HG02970 (cell line): ENCODE results near the gene CHKA.

ENCODE experiments used
- ATAC-seq: cut with Tn5 transposase; IDR thresholded peaks from one replicate; pipeline ENCODE4 v1.9.1; 2021; ENCODE audit warnings: mild to moderate bottlenecking, moderate library complexity, moderate number of reproducible peaks; ENCODE audit not compliant: unreplicated experiment, low FRiP score

The CHKA gene

DNA sequence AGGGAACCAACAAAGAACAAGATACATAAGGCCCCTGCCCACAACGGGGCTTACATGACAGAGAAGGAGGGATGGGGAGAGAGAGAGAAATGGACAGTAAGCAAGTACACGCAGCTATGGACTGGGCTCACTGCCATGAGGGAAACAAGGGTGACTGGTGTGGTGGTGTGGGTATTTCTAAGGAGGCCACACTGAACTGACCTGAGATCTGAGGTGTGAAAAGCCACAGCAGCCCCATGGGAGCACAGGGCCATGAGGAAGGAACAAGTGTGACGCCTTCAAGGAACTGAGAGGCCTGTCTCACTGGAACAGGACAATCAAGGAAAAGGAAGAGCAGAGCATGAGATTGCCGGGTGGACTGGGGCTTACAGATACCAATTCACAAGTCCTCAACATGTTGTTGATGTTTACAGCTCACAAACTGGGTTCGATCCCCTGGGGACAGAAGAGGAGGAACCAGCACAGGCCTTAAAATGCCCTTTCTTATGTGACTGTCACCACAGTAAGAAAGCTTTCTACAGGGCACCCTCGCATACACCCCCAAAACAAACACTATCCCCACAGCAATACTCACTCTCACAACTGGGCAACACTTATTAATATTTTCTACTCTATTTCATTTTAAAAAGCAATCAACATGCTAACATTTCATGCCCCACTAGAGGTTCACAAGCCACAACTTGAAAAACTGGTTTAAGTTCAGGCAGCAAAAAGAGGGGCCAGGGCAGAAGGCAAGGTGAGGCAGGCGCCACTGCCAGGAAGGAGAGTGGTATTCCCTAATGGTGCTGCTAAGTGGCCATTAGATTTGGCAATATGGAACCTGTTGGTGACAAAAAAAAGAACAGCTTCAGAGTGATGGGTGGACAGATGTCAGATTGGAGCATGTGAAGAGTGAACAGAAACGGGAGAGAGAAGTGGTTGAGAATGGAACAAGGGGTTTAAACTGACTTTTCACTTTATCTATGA, 43.3 kb downstream of the CHKA start:
- no peak for ATAC-seq

DNA sequence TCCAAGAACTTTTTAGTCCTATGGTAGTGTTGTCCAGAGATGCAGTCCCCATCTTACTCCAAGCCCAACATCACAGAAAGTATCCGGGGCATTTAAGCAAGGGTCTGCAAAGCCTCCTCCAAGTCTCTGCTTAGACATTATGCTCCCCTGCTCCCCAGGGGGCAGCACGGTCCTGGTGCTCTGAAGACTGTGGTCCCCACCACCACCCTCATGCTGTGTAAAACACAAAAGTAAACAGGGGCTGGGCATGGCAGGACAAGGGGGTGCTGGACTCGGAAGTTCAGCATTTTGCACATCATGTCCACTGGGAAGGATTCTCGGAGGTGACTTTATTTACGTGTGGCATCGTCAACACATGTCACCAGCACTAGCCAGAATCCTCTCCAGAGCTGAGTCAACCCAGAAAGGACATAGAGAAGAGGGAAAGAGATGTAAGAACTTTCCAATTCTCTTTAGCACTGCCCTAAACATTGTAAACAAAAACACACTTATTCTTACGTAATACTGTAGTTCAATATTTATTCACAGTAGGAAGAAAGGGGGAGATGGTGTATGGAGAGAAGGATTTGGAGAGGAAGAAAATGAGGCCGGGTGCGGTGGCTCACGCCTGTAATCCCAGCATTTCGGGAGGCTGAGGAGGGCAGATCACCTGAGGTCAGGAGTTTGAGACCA, 44.7 kb downstream of the CHKA start:
- no peak for ATAC-seq

DNA sequence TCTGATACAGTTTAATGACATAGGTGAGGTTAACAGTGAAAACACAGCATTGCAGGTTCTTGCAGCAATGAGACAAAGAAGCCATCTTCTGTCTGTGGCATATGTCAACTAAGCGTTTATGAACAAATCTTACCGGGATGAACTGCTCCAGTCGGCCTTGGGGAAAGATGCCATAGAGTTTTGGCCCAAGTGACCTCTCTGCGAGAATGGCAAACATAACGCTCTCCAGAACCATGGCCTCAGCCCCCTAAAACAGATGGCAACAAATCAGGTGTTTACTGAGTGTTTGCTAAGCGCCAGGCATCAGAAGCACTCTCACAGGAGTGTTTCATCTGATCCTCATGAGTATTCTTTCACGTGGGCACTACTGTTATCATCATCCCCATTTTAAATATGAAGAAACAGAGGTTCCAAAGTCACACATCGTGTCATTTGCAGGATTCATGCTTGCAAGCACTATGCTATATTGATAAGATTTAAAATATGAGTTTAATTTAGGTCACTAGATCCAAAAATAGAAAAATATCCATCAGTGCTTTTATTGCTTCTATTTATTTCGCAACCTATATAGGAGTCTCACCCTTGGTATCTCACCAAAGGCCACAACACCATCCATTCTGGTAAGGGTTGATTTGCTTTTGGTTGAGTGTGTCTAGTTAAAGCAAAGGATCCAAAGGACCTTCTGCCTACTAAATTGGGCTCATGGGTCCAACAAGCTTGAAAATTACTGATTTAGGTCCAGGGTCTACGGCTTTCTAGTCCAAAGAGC, 46.4 kb downstream of the CHKA start:
- ATAC-seq: no peak

GRCh38 chr11:68071281-68072048, 49.7 kb downstream of the CHKA start:
- no peak for ATAC-seq

- no peak for ATAC-seq
Measured at GRCh38 chr11:68067991-68068390, 53.2 kb downstream of the CHKA start.

DNA sequence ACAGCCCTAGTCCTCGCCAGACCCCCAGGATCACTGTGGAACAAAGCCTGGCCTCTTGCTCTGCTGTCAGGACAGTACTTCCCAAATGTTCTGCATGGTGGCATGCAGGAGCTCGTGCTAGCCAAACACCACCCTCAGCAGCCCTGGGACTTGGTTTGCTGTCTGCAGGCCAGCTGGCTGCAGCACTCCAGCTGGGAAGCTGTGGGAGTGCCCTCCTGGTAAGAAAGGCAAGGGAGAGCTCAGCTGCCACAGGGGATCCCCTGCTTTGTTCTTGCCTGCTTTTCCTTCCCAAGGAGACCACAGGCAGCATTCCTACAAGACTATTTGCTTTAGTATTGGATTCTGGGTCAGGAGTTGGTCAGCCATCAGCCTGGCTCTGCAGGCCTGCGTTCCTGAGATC, 54.4 kb downstream of the CHKA start:
- no peak for ATAC-seq

DNA sequence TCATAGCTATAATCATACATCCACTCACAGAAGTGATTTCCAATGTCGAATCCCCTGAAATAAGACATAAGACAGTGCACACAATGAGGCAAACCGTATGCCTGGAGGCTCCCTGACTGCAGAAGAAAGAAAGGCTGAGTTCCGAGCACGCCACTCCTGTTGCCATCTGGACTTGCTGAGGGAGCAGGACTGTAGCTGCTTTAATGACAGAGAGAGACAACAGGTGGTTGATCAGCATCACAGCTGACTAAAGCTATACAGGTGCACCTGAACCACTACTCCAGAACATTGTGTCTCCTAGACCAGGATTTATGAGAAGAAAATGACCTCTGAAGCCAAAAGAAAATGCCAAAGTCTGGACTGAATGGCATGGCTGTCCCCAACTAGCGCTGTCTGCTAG, 55.3 kb downstream of the CHKA start:
- no peak for ATAC-seq

- no peak for ATAC-seq
Measured at GRCh38 chr11:68064926-68065325, 56.3 kb downstream of the CHKA start.

- ATAC-seq: no peak
Measured at GRCh38 chr11:68061508-68061907, 59.7 kb downstream of the CHKA start.

DNA sequence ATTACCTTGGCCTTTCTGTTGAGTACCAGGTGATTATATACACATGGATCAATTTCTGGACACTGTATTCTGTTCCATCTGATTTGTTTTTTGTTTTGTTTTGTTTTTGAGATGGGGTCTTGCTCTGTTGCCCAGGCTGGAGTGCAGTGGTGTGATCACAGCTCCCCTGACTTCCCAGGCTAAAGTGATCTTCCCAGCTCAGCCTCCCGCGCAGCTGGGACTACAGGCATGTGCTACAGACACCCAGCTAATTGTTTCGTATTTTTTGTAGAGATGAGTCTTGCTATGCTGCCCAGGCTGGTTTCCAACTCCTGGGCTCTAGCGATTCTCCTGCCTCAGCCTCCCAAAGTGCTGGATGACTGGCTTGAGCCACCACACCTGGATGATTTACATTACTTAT, 63.4 kb downstream of the CHKA start:
- no peak for ATAC-seq

- ATAC-seq: no peak
Measured at GRCh38 chr11:68056317-68057285, 64.6 kb downstream of the CHKA start.

DNA sequence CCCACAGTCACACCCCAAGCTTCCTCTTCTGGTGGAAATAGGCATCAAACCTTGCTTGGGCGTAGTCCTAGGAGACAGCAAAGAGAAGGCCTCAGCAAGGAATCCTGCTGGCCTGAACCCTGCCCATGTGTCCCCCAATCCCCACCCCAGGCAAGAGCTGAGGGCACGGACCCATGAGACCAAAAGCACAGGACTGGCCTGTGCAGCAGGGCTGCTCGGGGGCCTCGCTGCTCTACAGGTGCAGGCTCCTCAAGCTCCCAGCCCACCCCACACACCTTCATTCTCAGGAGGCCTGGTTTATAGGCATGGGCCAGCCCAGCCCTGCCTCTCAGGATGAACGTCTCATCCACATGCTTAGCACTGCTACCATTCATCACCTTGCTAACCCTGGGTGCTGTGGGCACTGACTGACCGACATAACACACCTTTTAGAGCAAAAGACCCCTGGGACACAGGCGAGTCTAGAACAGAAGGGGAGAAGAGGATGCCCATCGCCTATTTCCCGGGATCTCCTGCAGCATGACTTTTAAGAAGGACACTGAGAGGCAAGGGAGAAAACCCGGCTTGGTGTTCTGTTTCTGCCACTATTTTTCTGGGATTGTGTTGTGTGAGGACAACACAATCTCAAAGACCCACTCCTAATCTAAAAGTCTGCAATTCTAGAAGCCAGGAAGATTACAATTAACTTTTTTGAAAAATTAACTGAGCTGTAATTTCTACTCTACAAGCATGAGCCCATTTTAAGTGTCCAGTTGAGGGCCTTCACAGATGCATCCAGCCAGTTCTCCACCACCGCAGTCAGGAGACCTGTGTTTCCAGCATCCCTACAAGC, 67.0 kb downstream of the CHKA start:
- ATAC-seq: no peak

GRCh38 chr11:68053117-68053516, 68.1 kb downstream of the CHKA start:
- ATAC-seq: no peak

DNA sequence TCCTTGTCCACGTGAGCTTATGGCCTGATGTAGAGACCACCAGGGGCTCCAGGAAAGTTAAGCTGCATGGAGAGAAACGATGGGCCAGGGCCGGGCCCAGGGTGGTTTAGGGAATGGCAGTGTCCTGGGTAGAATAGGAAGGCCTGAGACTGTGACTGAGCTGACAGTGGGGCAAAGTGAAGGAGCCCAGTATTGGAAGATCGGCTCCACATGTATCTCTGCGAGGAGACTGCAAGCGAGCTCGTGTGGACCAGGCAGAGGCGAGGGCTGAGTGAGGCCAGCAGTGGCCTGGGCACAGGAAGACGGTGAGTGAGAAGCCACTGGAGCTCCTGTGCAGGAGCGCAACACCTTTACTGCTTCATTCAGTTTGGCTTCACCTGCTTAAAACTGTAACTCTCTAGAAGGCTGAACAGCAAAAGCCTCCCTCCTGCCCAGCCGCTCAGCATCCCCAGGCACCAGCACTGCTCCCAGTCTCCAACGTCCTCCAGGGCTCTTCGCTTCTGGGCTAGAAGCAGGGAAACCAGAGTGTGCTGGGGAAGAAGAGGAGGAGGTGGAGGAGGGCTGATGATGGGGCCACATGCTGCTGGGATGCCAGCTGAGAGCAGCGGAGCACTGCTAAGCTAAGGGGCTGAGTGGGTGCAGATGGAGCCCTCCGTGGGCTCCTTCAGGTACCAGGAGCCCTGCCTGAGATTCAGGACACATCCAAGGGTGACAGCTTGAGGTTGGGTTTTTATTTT, 68.9 kb downstream of the CHKA start:
- ATAC-seq: no peak

GRCh38 chr11:68051191-68052136, 69.7 kb downstream of the CHKA start:
- no peak for ATAC-seq

GRCh38 chr11:68050371-68050841, 70.8 kb downstream of the CHKA start:
- no peak for ATAC-seq
